HG03457 (cell line): ENCODE results near the gene GLIS2.

Experiments used
- ATAC-seq: cut with Tn5 transposase; IDR thresholded peaks from one replicate; pipeline ENCODE4 v1.9.1; 2021; ENCODE audit warnings: moderate number of reproducible peaks; ENCODE audit not compliant: unreplicated experiment

GLIS2 gene

GRCh38 chr16:4381072-4381934 lies 65.4 kb downstream of the GLIS2 start:
- no peak for ATAC-seq

- no peak for ATAC-seq
These were observed 66.3 kb downstream of the GLIS2 start for GRCh38 chr16:4381935-4382794.

DNA sequence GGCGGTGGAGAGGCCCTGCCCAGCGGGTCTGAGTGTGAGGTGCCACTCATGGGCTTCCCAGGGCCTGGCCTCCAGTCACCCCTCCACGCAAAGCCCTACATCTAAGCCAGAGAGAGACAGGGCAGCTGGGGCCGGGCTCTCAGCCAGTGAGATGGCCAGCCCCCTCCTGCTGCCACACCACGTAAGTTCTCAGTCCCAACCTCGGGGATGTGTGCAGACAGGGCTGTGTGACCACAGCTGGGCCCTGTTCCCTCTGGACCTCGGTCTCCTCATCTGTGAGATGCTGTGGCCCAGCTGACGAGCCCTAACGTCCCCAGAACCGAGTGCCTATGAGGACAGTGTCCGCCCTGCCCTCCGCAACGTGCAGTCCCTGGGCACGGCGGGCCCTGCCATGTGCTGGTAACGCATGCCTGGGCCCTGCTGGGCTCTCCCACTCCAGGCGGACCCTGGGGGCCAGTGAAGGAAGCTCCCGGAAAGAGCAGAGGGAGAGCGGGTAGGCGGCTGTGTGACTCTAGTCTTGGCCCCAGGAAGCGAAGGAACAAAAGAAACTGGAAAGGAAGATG lies 67.0 kb downstream of the GLIS2 start:
- no peak for ATAC-seq

DNA sequence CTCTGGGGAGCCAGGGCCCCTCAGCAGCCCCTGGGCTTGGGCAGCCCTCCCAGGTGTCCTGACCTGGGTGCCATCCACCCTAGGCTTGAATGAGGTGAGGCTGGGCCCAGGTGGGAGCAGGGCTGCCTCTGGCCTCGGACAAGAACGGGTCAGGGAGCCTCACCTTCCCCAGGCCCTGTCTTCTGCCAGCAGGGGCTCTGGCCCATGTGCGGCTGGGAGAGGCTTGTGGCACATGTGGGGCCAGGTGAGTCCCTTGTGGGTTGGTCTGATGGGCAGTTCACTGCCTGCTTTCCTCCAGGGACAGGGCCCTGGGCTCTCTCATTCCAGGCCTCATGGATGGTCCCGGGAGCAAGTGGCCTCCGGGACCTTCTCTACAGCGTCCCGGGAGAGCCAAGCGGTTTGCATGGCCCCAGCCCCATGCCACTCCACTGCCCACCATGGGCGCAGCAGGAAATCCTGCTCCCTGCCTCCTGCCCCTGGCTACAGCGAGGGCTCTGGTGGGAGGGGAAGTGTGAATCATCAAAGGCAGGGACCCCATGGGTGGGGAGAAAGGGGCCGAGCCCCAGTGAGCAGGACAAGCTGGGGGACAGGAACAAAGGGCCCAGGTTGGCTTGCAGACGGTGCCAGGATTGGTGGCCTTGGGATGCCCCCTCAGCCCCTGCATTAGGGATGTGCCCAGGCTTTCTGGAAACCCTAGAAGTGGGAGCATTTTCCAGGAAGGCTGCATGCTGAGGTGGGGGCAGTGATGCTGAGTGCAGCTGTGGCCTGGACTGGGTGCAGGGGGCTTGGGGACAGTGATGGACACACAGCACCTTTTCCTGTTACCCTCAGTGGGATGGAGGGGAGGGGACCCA lies 68.0 kb downstream of the GLIS2 start:
- ATAC-seq, result no peak

- ATAC-seq, result no peak
These were observed 68.7 kb downstream of the GLIS2 start for GRCh38 chr16:4384509-4384942.

GRCh38 chr16:4385066-4385788 lies 69.4 kb downstream of the GLIS2 start:
- ATAC-seq, result no peak

DNA sequence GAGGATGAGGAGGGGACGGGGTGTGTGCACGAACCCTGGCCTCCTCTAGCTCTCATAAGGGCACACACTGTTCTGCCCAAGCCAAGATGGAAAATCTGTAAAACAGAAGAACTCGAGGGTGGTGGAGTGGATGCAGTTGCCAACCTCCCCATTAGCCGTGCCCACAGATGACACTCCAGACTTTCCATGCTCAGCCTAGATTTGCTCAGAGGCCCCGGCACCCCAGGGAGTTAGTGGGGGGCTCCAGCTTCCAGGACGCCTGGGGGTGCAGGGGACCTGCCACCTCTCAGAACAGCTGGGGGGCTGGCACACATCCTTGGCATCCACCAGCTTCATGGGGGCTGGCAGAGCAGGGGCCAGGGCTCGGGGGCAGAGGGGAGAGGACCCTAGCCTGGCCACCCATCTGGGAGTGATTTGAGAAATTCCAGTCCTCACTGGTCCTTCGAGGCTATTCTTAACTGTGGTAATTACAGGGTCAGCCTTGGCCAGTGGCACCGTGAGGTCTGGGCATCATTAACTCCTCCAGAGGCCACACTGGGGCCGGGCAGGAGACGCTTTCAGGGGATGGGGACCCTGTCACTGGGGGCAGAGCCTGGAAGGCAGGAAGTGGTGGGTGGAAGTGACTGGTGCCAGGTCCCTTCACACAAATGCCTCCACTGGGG lies 70.1 kb downstream of the GLIS2 start:
- ATAC-seq, result no peak

GRCh38 chr16:4386451-4386805 lies 70.6 kb downstream of the GLIS2 start:
- ATAC-seq, result no peak

DNA sequence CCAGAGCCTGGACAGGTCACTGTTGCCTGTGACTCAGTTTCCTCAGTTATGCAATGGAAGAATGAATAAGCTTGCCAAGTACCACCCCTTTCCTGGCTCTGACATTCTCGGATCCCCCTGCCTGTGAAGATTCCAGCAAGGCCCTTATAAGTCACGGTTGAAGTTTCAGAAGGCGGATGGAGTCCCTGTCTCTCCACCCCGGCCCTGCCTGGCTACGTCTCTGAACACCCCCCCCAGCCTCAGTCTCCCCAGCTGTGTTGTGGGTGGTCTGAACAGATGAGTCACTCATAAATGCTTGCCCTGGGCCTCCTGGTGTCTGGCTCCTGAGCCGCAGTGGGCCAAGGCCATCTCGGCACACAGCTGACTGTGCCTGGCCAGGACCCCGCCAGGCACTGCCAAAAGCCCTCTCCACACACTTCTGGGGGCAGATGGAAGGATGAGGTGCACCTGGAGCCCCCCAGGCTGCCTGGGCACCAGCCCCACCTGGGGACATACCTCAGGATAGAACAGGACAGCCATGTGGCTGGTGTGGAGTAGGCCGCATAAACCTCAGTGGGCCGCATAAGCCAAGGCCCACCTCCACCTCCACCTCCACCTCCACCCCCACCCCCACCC lies 71.2 kb downstream of the GLIS2 start:
- no peak for ATAC-seq

GRCh38 chr16:4387781-4388180 lies 71.9 kb downstream of the GLIS2 start:
- ATAC-seq, result no peak

DNA sequence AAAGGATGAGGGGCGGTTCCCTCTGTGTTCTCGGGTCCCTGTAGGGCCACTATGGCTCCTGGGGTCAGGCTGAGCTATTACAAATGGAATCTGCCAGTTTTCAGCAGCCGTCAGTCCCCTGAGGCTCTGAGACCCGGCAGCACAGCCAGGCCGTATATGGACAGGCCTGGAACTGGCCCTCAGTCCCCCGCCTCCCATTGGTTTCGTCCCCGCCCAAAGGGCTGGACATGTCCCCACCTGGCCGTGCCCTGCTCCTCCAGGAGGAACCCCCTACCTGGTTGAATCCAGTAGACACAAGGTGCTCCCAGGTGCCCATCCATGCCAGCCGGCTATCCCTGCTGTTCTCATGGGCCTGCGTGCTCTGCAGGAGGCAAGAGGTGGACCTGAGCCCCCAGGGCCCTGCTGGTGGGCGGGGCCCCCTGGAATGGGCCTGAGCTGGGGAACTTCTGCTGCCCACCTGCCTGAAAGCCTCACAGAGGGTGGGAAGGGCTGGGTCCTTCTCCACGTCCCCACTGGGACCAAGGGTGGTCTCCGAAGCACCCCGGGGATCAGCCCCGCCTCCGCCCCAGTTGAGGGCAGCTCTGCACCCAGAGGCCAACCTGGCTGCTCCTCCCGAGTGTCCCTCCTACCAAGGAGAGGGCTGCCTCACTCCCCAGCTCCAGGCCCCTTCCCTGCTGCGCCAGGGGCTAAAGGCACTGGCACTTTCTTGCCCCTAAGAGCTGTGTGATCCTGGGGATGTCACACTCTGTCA lies 72.6 kb downstream of the GLIS2 start:
- no peak for ATAC-seq
